ENCODE results near the gene INPP5D.
"Not testable (repeated sequence)": the region's sequence is repeated elsewhere in the genome, so short reads cannot be mapped to it uniquely, and the experiment has no call there.

INPP5D gene

DNA sequence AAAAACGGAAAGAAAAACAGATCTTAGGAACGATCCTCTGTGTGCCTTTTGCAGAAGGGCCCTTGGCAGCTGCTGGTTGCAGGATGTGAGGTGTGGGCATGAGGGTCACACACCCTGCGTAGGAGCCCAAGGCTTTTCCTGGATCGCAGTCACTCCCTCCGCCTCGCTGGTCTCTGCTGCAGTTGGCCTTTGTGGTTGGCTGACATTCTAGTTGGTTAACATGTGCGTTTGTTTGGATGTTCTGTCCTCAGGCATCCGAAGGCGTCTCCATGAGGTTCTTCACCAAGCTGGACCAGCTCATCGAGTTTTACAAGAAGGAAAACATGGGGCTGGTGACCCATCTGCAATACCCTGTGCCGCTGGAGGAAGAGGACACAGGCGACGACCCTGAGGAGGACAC lies 61.7 kb downstream of the INPP5D start:
- DNase-seq: no peak

- DNase-seq: no peak
These were observed 62.4 kb downstream of the INPP5D start for GRCh38 chr2:233122541-233122940.

GRCh38 chr2:233123576-233123975 lies 63.4 kb downstream of the INPP5D start:
- not testable (repeated sequence) for DNase-seq

DNA sequence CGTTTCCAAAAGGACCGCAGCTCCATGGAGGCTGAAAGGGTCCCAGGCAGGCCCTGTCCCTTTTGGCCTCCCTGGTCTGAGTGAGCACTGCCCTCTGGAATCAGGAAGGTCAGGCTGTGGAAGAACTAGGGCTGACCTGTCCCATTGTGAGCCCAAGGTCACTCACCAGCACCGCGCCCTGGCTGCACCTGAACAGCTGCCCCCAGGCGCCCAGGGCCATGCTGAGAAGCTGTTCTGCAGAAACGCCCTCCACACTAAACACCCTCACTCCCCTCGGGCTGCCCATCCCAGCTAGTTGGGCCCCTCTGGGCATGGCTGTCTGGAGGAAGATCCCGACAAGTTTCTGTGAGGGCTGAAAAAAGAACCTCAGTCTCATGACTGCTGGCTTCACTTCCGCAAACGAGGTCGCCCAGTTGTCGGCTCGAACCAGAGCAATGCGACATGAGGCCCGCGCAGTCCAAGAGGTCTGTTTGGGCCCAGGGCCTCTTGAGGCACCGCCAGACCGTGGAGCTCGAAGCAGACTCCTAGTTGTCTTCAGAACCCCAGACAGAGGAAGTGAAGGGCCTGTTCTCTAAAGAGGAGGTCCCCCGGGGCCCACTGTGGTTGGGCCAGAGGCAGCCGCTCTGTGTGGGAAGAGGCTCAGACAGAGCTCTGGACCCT lies 64.4 kb downstream of the INPP5D start:
- peak in 1 of 2 donors; percentile 75 for DNase-seq

- no peak for DNase-seq
These were observed 65.4 kb downstream of the INPP5D start for GRCh38 chr2:233125455-233126065.

DNA sequence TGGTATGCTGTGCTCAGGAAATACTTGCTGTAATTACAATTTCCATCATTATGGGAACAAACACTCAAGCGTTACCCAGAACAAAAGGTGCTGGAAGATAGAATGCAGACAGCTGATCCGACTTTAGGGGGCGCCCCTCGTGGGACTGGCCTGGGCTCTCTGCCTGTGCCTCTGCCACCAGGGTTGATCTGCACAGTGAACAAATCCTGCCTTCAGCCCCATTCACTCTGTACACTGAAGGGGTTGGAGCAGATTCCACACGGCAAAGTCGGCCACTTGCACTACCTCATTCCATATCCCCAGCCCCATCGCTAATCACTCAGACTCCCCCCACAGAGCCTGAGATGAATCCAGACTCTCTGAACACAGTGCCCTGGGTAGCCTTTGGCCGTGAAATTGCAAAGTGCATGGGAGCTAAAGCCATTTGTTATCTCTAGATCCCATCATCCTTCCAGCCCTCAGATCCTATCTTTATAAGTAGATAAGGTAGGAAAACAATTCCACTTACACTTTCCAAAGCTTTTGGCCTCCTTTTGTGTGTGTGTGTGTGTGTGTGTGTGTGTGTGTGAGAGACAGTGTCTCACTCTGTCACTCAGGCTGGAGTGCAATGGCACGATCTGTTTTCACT lies 69.3 kb downstream of the INPP5D start:
- DNase-seq: no peak

- no peak for DNase-seq
These were observed 69.9 kb downstream of the INPP5D start for GRCh38 chr2:233130024-233130423.

GRCh38 chr2:233130481-233131020 lies 70.4 kb downstream of the INPP5D start:
- DNase-seq: no peak

DNA sequence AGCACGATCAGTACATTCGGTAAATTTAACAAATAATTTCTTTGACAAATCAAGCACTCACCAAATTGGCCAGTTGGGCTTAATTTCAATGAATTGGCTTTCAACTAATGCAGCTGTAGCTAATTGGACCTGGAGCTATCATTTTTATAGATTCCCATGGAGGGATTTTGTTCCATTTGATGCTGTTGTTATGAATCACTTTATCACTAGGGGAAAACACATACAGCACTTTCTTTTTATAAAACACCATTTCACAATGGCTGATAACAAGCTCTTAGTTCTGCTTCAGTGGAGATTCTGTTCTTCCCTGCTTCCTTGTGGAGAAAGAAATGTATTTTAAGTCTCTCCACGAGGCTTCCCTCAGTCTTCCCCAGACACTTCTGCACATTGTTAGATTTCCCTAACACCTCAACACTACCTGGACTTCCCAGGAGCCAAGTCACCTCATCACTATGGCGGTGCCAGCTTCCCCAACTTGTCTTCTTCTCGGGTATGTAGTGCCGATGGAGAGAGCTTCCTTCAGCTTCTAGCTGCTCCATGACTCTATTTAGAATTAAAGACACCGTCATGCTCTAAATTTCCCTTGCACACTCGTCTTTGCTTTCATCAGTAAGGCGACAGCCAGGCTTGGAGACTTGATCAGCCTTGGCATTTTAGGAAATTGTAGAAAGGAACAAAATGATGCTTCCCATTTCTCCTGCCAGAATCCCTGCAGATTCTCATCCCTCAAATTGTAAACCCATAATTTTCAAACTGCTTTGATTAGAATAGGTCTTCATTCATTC lies 72.0 kb downstream of the INPP5D start:
- DNase-seq: no peak

GRCh38 chr2:233133239-233133638 lies 73.1 kb downstream of the INPP5D start:
- no peak for DNase-seq

DNA sequence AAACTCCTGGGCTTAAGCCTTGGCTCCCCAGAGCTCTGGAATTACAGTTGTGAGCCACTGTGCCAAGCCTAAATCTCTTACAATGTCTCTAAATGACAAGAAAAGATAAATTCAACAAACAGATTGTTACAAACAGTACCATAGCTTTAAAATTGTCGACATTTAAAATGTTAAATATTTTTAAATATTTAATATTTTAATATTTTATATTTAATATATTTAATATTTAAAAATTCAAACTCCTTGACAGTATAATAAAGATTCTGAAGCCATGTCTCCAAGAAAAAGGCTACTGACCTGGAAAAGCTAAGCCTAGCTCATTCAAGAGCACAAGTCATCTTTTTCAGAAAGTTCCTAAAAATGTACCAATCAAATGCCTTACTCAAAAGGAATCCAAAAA lies 75.3 kb downstream of the INPP5D start:
- DNase-seq: no peak

GRCh38 chr2:233137040-233137439 lies 76.9 kb downstream of the INPP5D start:
- no peak for DNase-seq

DNA sequence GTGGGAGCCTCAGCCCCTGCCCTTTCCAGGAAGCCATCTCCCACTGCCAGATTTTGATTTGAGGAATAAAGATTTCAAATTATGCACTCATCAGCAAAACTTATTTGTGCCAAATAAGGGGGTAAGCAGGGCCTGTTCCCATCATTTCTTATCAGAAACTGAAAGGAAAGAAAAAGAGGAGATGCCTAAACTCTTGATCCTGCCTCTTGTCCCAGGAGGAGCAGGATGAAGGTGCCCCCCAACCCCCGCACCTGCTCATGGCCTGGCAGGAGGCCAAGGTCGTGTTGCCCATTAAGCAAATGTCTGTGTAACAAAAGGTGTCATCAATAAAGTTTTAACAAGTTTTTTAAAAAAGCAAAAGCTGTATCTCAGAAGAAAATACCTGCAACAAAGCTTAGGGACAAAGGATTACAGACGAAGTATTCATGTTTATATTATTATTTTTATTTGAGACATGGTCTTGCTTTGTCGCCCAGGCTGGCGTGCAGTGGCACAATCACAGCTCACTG lies 80.0 kb downstream of the INPP5D start:
- no peak for DNase-seq

- no peak for DNase-seq
These were observed 80.8 kb downstream of the INPP5D start for GRCh38 chr2:233140978-233141377.

GRCh38 chr2:233141901-233142300 lies 81.8 kb downstream of the INPP5D start:
- DNase-seq: no peak

- DNase-seq: peak; percentile 20 to 34
These were observed 82.3 kb downstream of the INPP5D start for GRCh38 chr2:233142355-233142897.

DNA sequence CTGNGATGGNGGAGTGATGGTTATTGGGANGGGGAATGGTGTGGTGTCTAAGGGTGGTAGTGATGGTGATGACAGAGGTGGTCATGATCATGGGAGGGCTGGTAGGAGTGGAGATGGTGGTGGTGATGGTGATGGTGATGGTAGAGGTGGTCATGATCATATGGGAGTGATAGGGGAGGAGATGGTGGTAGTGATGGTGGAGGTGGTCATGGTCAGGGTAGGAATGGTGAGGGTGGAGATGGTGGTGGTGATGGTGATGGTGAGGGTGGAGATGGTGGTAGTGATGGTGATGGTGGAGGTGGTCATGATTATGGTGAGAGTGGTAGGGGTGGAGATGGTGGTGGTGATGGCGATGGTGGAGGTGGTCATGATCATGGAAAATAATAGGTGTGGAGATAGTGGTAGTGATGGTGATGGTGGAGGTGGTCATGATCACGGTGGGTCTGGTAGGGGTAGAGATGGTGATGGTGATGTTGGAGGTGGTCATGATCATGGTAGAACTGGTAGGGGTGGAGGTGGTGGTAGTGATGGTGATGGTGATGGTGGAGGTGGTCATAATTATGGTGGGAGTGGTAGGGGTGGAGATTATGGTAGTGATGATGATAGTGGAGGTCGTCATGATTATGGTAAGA lies 83.7 kb downstream of the INPP5D start:
- no peak for DNase-seq

- no peak for DNase-seq
These were observed 85.6 kb downstream of the INPP5D start for GRCh38 chr2:233145726-233146125.

DNA sequence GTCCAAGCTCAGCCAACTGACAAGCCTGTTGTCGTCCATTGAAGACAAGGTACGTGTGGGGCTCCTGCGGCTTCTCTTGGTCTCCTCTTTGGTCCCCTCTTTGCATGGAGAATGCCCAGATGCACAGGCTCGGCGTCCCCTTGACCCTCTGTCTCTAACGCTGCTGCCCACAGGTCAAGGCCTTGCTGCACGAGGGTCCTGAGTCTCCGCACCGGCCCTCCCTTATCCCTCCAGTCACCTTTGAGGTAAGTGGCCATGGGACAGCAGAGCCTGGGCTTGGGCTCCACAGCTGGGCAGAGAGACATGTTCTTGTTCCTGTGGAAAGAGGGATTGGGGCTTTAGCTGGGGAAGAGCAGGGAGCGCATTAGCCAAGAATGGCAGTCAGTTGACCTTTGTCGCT lies 86.1 kb downstream of the INPP5D start:
- DNase-seq: no peak

GRCh38 chr2:233147136-233147828 lies 87.1 kb downstream of the INPP5D start:
- no peak for DNase-seq

- no peak for DNase-seq
These were observed 87.7 kb downstream of the INPP5D start for GRCh38 chr2:233147829-233148167.

DNA sequence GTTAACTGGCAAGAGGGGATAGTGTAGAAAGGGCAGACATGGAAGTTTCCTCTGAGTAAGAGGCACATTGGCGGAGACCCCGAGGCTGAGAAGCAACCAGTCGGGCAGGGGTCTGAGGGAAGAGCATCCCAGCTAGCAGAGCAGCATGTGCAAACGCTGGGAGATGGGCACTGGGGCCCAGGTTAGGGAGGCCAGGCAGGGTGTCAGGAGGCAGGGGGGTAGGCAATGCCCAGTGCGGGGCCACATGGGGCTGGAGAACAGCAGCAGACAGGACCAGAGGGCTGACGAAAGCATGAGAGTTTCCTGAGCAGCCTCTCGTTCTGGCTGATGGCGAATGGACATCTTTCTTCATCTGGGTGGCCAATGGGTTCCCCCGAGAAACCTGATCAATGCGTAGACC lies 88.2 kb downstream of the INPP5D start:
- DNase-seq: no peak

Data from CD4-positive, alpha-beta T cell treated with Interleukin-1 beta for 1 hour (primary cell).